IMR-90 (cell line): ENCODE results near the gene MARCHF2. TPM values are rescaled to one million over a fixed set of nuclear protein-coding genes. Genes with fewer than 3 reads are reported as not detected.
"Not testable (repeated sequence)": the region's sequence is repeated elsewhere in the genome, so short reads cannot be mapped to it uniquely, and the experiment has no call there.

Experiments used
- ATAC-seq: fragments of 200-7000 bp; cut with Tn5 transposase; 2 replicates; pipeline ENCODE4 v1.9.1; 2020; ENCODE audit warnings: low read depth, mild to moderate bottlenecking, moderate library complexity
- BruUV-seq: library from RNA; stranded (reverse); fragments of 400-500 nt; replicated peaks from 2 replicates; lab custom pipeline; 2021; lab: Mats Ljungman, UMichigan
- CTCF ChIA-PET: fragments of 300-600 bp; formaldehyde crosslinking; extraction: SDS; loops from one replicate; lab custom pipeline; 2021; ENCODE audit warnings: antibody characterized with exemption; lab: Yijun Ruan, JAX
- POLR2A ChIA-PET: fragments of 300-600 bp; sonication (Branson Sonifier 250); formaldehyde crosslinking; loops from one replicate; lab custom pipeline; 2022; ENCODE audit warnings: antibody characterized with exemption; ENCODE audit not compliant: unreplicated experiment; lab: Charles Lee
- DNase-seq: peaks from one replicate; pipeline ENCODE4 v3.0.0; 2013
- H2AFZ ChIP-seq: replicated peaks from 2 replicates; pipeline ENCODE3; 2013; ENCODE audit warnings: low read length, mild to moderate bottlenecking; ENCODE audit not compliant: poor library complexity
- H2AK5ac ChIP-seq: 2 replicates; pipeline ENCODE4 v1.6.1; 2013; ENCODE audit warnings: low read depth, low read length, inconsistent platforms
- H2AK9ac ChIP-seq: replicated peaks from 2 replicates; pipeline ENCODE3; 2013; ENCODE audit warnings: mild to moderate bottlenecking, low read depth, low read length, moderate library complexity; ENCODE audit not compliant: poor library complexity
- H2BK120ac ChIP-seq: 2 replicates; pipeline ENCODE4 v1.6.1; 2013; ENCODE audit warnings: low read depth, low read length, inconsistent platforms
- H2BK15ac ChIP-seq: 3 replicates; pipeline ENCODE4 v1.6.1; 2013; ENCODE audit warnings: low read depth, low read length, inconsistent platforms
- H2BK20ac ChIP-seq: 2 replicates; pipeline ENCODE4 v1.6.1; 2013; ENCODE audit warnings: low read depth, mild to moderate bottlenecking, inconsistent platforms, low read length, moderate library complexity
- H2BK5ac ChIP-seq: 2 replicates; pipeline ENCODE4 v1.6.1; 2013; ENCODE audit warnings: mild to moderate bottlenecking, low read depth, low read length, inconsistent platforms; ENCODE audit not compliant: poor library complexity, severe bottlenecking
- H3K14ac ChIP-seq: replicated peaks from 2 replicates; pipeline ENCODE4 v1.6.1; 2013; ENCODE audit warnings: low read depth, low read length, inconsistent platforms
- H3K18ac ChIP-seq: 2 replicates; pipeline ENCODE4 v1.6.1; 2013; ENCODE audit warnings: low read depth, low read length, control low read depth
- H3K23ac ChIP-seq: 2 replicates; pipeline ENCODE4 v1.6.1; 2013; ENCODE audit warnings: low read depth, low read length, inconsistent platforms
- H3K27ac ChIP-seq: 2 replicates; pipeline ENCODE4 v1.5.1; 2013; ENCODE audit warnings: mild to moderate bottlenecking, control low read depth, low read length; ENCODE audit not compliant: insufficient read depth
- H3K27me3 ChIP-seq: 2 replicates; pipeline ENCODE4 v1.6.1; 2013; ENCODE audit warnings: low read length; ENCODE audit not compliant: control insufficient read depth, insufficient read depth
- H3K36me3 ChIP-seq: 2 replicates; pipeline ENCODE4 v1.6.1; 2013; ENCODE audit warnings: low read length, mixed read lengths; ENCODE audit not compliant: control insufficient read depth, insufficient read depth
- H3K4ac ChIP-seq: 2 replicates; pipeline ENCODE4 v1.6.1; 2013; ENCODE audit warnings: low read depth, low read length, inconsistent platforms
- H3K4me1 ChIP-seq: 2 replicates; pipeline ENCODE4 v1.6.1; 2013; ENCODE audit warnings: low read length, mixed read lengths; ENCODE audit not compliant: control insufficient read depth, insufficient read depth
- H3K4me2 ChIP-seq: 2 replicates; pipeline ENCODE4 v1.6.1; 2013; ENCODE audit warnings: low read depth, mild to moderate bottlenecking, control low read depth, low read length, moderate library complexity
- H3K4me3 ChIP-seq: 2 replicates; pipeline ENCODE4 v1.5.1; 2013; ENCODE audit warnings: low read depth, mild to moderate bottlenecking, control low read depth, low read length, moderate library complexity; ENCODE audit not compliant: insufficient read depth
- H3K56ac ChIP-seq: 2 replicates; pipeline ENCODE4 v1.6.1; 2013; ENCODE audit warnings: low read length, inconsistent platforms; ENCODE audit not compliant: insufficient read depth; ENCODE audit errors: extremely low read depth
- H3K79me1 ChIP-seq, 2 experiments: 2 replicates each; pipeline ENCODE4 v1.6.1; 2013; ENCODE audit warnings: low read length in 2 of 2, inconsistent platforms in 1 of 2, low read depth in 1 of 2
- H3K9ac ChIP-seq: 2 replicates; pipeline ENCODE4 v1.6.1; 2013; ENCODE audit warnings: low read depth, low read length, control low read depth
- H3K9me1 ChIP-seq: 2 replicates; pipeline ENCODE4 v1.6.1; 2013; ENCODE audit warnings: low read length, inconsistent platforms; ENCODE audit not compliant: insufficient read depth
- H3K9me3 ChIP-seq: 2 replicates; pipeline ENCODE4 v1.6.1; 2013; ENCODE audit warnings: low read length; ENCODE audit not compliant: control insufficient read depth, insufficient read depth
- H4K20me1 ChIP-seq: 2 replicates; pipeline ENCODE4 v1.6.1; 2013; ENCODE audit warnings: low read length, inconsistent platforms; ENCODE audit not compliant: insufficient read depth
- H4K5ac ChIP-seq: 2 replicates; pipeline ENCODE4 v1.6.1; 2013; ENCODE audit warnings: mild to moderate bottlenecking, low read depth, low read length, control low read depth
- H4K8ac ChIP-seq, 2 experiments: 2 replicates each; pipeline ENCODE4 v1.6.1; 2013; ENCODE audit warnings: low read depth in 2 of 2, low read length in 2 of 2, control low read depth in 1 of 2, inconsistent platforms in 1 of 2
- H4K91ac ChIP-seq: 2 replicates; pipeline ENCODE4 v1.6.1; 2013; ENCODE audit warnings: low read depth, low read length, inconsistent platforms; ENCODE audit not compliant: insufficient read depth
- WGBS, 2 experiments: methylation state at CpG; one replicate each; pipeline versions ENCODE4 v1.1.5 to v1.1.7; 2013; ENCODE audit warnings: missing lambda C conversion rate in 2 of 2; ENCODE audit not compliant: insufficient read length in 1 of 2; ENCODE audit errors: extremely low coverage in 2 of 2; 5-methylcytosine and 5-hydroxymethylcytosine counted together
- dilution Hi-C: fragments of 300-500 bp; cut with HindIII; formaldehyde crosslinking; loops from one replicate; pipeline ENCODE4 v1.14.3; 2018; ENCODE audit warnings: low sequenced_read_pairs; ENCODE audit not compliant: unreplicated experiment
- in situ Hi-C: fragments of 300-500 bp; cut with MboI; formaldehyde crosslinking; loops from 3 replicates; pipeline ENCODE4 v1.14.3; 2019; ENCODE audit warnings: low sequenced_read_pairs, inconsistent platforms, mixed read lengths
- intact Hi-C: fragments of 100-400 bp; cut with micrococcal nuclease; formaldehyde crosslinking; loops from 2 replicates; pipeline ENCODE4 v1.10.0; 2022
- polyA plus RNA-seq, 3 experiments: library from polyadenylated mRNA; depleted of rRNA; stranded (reverse); fragments of >200 nt; gene quantifications; 2 replicates each; pipeline ENCODE4 v1.2.3, GENCODE V29; 2012; ENCODE audit warnings: low replicate concordance in 1 of 3
- total RNA-seq: library from RNA; depleted of rRNA; stranded (reverse); fragments of >200 nt; gene quantifications from 2 replicates; pipeline ENCODE4 v1.2.3, GENCODE V29; 2012

MARCHF2 gene
- total and polyA plus RNA-seq, 2 of the 4 experiments (the other 2 are of a cell fraction), result 33.8 to 58.8 TPM

GRCh38 chr19:8385566-8385965 is 27.5 kb upstream of the MARCHF2 start:
- in situ Hi-C loops, H4K8ac ChIP-seq, H3K56ac ChIP-seq, DNase-seq, H2BK5ac ChIP-seq, H3K4ac ChIP-seq, H3K9ac ChIP-seq, H3K79me1 ChIP-seq, H2BK120ac ChIP-seq, POLR2A ChIA-PET, H4K20me1 ChIP-seq, H3K4me1 ChIP-seq, H2AK5ac ChIP-seq, H4K91ac ChIP-seq, H2AK9ac ChIP-seq, H2BK15ac ChIP-seq, H3K18ac ChIP-seq, CTCF ChIA-PET, H3K4me2 ChIP-seq, H3K9me1 ChIP-seq, H3K4me3 ChIP-seq, ATAC-seq, H3K14ac ChIP-seq, H3K27ac ChIP-seq, BruUV-seq, H2AFZ ChIP-seq, H3K27me3 ChIP-seq, H3K36me3 ChIP-seq, dilution Hi-C loops, H3K23ac ChIP-seq, H4K5ac ChIP-seq, H2BK20ac ChIP-seq, intact Hi-C loops, H3K9me3 ChIP-seq: not testable (repeated sequence)
- 100% methylated on average over 1 of the region's 3 CpGs; no CpG with 5 or more reads in 1 of the 2 experiments for WGBS, 2 experiments

GRCh38 chr19:8386419-8386818 is 26.7 kb upstream of the MARCHF2 start:
- H3K4me2 ChIP-seq, H3K9me3 ChIP-seq, H3K9me1 ChIP-seq, H2BK20ac ChIP-seq, H3K36me3 ChIP-seq, H3K18ac ChIP-seq, intact Hi-C loops, BruUV-seq, H2AK9ac ChIP-seq, H3K4ac ChIP-seq, H2AFZ ChIP-seq, H2BK120ac ChIP-seq, H2BK15ac ChIP-seq, H3K27ac ChIP-seq, H3K23ac ChIP-seq, in situ Hi-C loops, POLR2A ChIA-PET, ATAC-seq, H4K91ac ChIP-seq, H4K5ac ChIP-seq, H3K9ac ChIP-seq, H2BK5ac ChIP-seq, dilution Hi-C loops, H3K27me3 ChIP-seq, H3K56ac ChIP-seq, H3K14ac ChIP-seq, H2AK5ac ChIP-seq, H4K20me1 ChIP-seq, H3K4me3 ChIP-seq, CTCF ChIA-PET, H4K8ac ChIP-seq, H3K4me1 ChIP-seq, DNase-seq: not testable (repeated sequence)
- WGBS, 2 experiments, result 83% methylated on average over 7 of the region's 9 CpGs; no CpG with 5 or more reads in 1 of the 2 experiments
- H3K79me1 ChIP-seq, result peaks cover 9 to 12% of the 10 kb centered on the region in 2 experiments; a peak in 3 of 4 replicates
